ENCODE data around the gene TEX13A. TPM values are rescaled to one million over a fixed set of nuclear protein-coding genes. Genes with fewer than 3 reads are reported as not detected.
"Not testable (repeated sequence)": the region's sequence is repeated elsewhere in the genome, so short reads cannot be mapped to it uniquely, and the experiment has no call there.

The TEX13A gene
- total and polyA plus RNA-seq, 12 donors, result not detected

GRCh38 chrX:105241056-105241455 is 20.6 kb upstream of the TEX13A start:
- no peaks in the 10 kb centered on the region for H3K4me1 ChIP-seq

GRCh38 chrX:105237407-105237806 is 16.9 kb upstream of the TEX13A start:
- 75 to 87% methylated on average over 3 of the region's 3 CpGs for WGBS, 2 donors
- H3K4me3 ChIP-seq; H3K9me3 ChIP-seq; H3K27me3 ChIP-seq; H3K36me3 ChIP-seq; H3K27ac ChIP-seq; intact Hi-C loops (cut with DNase I); ATAC-seq; H3K4me1 ChIP-seq; DNase-seq: not testable (repeated sequence)

More at GRCh38 chrX:105241056-105241455, 20.6 kb upstream of the TEX13A start:
- WGBS, 2 donors, result 77 to 90% methylated on average over 2 of the region's 2 CpGs
- Histone ChIP-seq H3K4me3 (no peak overlapping the region), H3K27ac (no peak overlapping the region), H3K27me3 (peaks cover 0 to 4% (median 0%) of the 10 kb centered on the region in 7 donors), H3K9me3 (no peaks in the 10 kb centered on the region), H3K36me3 (no peaks in the 10 kb centered on the region)
- no peak for ATAC-seq
- intact Hi-C loops (cut with DNase I), result no loop called here
- DNase-seq, result no peak
- no peak for TF ChIP-seq CTCF (IDR thresholded peaks at IDR 0.05)

- WGBS, 2 donors, result 68 to 74% methylated on average over 3 of the region's 3 CpGs
- intact Hi-C loops (cut with DNase I), result no loop called here
These were observed 8.7 kb upstream of the TEX13A start for GRCh38 chrX:105229146-105229545.

GRCh38 chrX:105228602-105229001 is 8.1 kb upstream of the TEX13A start:
- Histone ChIP-seq H3K27ac (no peak overlapping the region), H3K4me1 (no peaks in the 10 kb centered on the region), H3K27me3 (peaks cover 0 to 21% (median 0%) of the 10 kb centered on the region in 7 donors), H3K9me3 (no peaks in the 10 kb centered on the region), H3K36me3 (no peaks in the 10 kb centered on the region), H3K4me3 (no peak overlapping the region)
- no peak for DNase-seq
- intact Hi-C loops (cut with DNase I), result no loop called here
- no peak for TF ChIP-seq CTCF (IDR thresholded peaks at IDR 0.05)
- 69 to 71% methylated on average over 2 of the region's 2 CpGs for WGBS, 2 donors
- no peak for ATAC-seq

More at GRCh38 chrX:105229146-105229545, 8.7 kb upstream of the TEX13A start:
- ATAC-seq (no peak), DNase-seq (no peak)
- Histone ChIP-seq H3K27me3 (peaks cover 0 to 15% (median 0%) of the 10 kb centered on the region in 7 donors), H3K4me1 (no peaks in the 10 kb centered on the region), H3K4me3 (no peak overlapping the region), H3K27ac (no peak overlapping the region), H3K9me3 (no peaks in the 10 kb centered on the region), H3K36me3 (no peaks in the 10 kb centered on the region)
- no peak for TF ChIP-seq CTCF (IDR thresholded peaks at IDR 0.05)

- no peak for ATAC-seq
- Histone ChIP-seq H3K27me3 (peaks cover 0 to 21% (median 0%) of the 10 kb centered on the region in 7 donors), H3K27ac (no peak overlapping the region), H3K9me3 (no peaks in the 10 kb centered on the region), H3K4me1 (no peaks in the 10 kb centered on the region), H3K4me3 (no peak overlapping the region), H3K36me3 (no peaks in the 10 kb centered on the region)
- intact Hi-C loops (cut with DNase I), result no loop called here
- no peak for TF ChIP-seq CTCF (IDR thresholded peaks at IDR 0.05)
- 84 to 88% methylated on average over 5 of the region's 5 CpGs for WGBS, 2 donors
- no peak for DNase-seq
These were observed 6.0 kb upstream of the TEX13A start for GRCh38 chrX:105226499-105226898.

Measured in heart right ventricle (tissue), 16 donors.